Measurements from ENCODE around the gene GPR68.

The GPR68 gene

DNA sequence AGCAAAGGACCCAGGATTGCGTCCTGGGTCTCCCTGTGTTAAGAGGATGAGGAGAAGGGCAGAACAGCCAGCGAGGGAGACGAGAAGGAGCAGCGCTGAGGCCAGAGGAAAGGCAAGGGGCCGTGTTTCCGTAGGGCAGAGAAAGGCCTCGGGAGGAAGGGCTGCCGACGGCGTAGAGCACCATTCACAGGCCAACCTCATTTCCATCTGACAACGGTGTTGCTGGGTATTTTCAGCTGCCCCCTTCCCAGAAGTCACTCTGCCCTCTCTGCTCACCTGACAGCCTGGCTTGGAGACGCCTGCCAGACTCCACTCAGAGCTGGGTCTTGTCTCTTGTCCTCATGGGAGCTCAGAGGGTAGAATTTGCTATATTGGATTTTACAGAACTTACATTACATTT is 51.4 kb downstream of the GPR68 start:
- H3K4me2 ChIP-seq (ENCODE audit: low read length) = no peak overlapping the region
- no peaks in the 10 kb centered on the region for H3F3A ChIP-seq (ENCODE audit: control insufficient read depth, insufficient read depth)
- no peak overlapping the region for H3K4me3 ChIP-seq (ENCODE audit: low read length)
- H3K27me3 ChIP-seq (ENCODE audit: control insufficient read depth, low read length) = no peaks in the 10 kb centered on the region
- H3K9me3 ChIP-seq (ENCODE audit: control insufficient read depth, insufficient read depth, low read length) = no peaks in the 10 kb centered on the region
- H3K79me2 ChIP-seq (ENCODE audit: control insufficient read depth, low read length) = no peaks in the 10 kb centered on the region
- no peaks in the 10 kb centered on the region for H4K20me1 ChIP-seq (ENCODE audit: control insufficient read depth, insufficient read depth, low read depth, low read length)
- H3K36me3 ChIP-seq (ENCODE audit: control insufficient read depth, low read length) = peaks cover 6% of the 10 kb centered on the region; the same call in 1 of the 2 replicates
- no peak overlapping the region for H3K27ac ChIP-seq (ENCODE audit: low read depth, low read length)
- H3K9me2 ChIP-seq (replicated peaks; ENCODE audit: control insufficient read depth, low read length) = no peaks in the 10 kb centered on the region
- TF ChIP-seq, protein P1, sequence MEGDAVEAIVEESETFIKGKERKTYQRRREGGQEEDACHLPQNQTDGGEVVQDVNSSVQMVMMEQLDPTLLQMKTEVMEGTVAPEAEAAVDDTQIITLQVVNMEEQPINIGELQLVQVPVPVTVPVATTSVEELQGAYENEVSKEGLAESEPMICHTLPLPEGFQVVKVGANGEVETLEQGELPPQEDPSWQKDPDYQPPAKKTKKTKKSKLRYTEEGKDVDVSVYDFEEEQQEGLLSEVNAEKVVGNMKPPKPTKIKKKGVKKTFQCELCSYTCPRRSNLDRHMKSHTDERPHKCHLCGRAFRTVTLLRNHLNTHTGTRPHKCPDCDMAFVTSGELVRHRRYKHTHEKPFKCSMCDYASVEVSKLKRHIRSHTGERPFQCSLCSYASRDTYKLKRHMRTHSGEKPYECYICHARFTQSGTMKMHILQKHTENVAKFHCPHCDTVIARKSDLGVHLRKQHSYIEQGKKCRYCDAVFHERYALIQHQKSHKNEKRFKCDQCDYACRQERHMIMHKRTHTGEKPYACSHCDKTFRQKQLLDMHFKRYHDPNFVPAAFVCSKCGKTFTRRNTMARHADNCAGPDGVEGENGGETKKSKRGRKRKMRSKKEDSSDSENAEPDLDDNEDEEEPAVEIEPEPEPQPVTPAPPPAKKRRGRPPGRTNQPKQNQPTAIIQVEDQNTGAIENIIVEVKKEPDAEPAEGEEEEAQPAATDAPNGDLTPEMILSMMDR (IDR thresholded peaks at IDR 0.05; ENCODE audit: low read depth, low read length, poor library complexity, severe bottlenecking) = no peak
- no peak for TF ChIP-seq EZH2phosphoT487 (IDR thresholded peaks at IDR 0.05; ENCODE audit: borderline replicate concordance, low read length)
- H3K4me1 ChIP-seq (ENCODE audit: control insufficient read depth, low read length) = no peaks in the 10 kb centered on the region

DNA sequence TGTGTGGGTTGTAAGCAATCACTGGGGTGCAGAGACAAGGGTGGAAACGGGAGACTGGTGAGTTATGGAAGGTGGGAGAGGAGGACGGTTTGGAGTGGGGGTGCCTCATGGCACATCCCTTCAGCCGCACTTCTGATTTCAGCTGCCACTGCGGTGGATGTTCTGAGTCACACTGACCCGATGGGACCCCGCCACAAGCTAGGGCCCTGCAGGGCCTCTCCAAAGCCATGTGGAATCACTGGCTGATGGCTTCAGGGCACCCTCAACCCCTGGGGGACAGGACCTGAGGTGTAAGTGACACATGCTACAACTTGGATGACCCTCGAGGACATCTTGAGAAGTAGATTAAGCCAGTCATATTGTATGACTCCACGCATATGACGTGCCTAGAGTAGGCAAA is 53.7 kb downstream of the GPR68 start:
- H3K36me3 ChIP-seq (ENCODE audit: control insufficient read depth, low read length) = peaks cover 2% of the 10 kb centered on the region; the same call in 1 of the 2 replicates

DNA sequence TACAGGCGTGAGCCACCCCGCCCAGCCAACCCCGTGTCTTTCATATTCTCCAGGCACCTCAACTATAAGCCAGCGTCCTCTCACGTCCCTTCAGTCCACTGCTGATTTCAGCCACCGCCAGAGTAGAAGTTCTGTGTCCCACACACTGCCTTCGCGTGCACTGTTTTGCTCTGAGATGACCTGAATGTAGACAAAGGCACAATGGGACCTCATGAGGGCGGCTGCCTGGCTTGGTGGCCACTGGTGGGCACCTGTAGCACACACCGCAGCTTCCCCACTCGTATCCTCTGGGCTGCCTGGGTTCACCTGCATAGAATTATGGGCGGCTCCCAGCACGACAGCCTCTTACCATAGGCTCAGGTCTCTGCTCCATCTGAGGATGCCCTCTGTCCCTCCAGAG is 57.2 kb downstream of the GPR68 start:
- H3K36me3 ChIP-seq (ENCODE audit: control insufficient read depth, low read length) = peaks cover 2% of the 10 kb centered on the region; the same call in 1 of the 2 replicates

More for the DNA sequence above, 53.7 kb downstream of the GPR68 start:
- Histone ChIP-seq H4K20me1 (ENCODE audit: control insufficient read depth, insufficient read depth, low read depth, low read length) (no peaks in the 10 kb centered on the region), H3K4me3 (ENCODE audit: low read length) (no peak overlapping the region), H3F3A (ENCODE audit: control insufficient read depth, insufficient read depth) (no peaks in the 10 kb centered on the region), H3K4me1 (ENCODE audit: control insufficient read depth, low read length) (no peaks in the 10 kb centered on the region), H3K27ac (ENCODE audit: low read depth, low read length) (no peak overlapping the region), H3K4me2 (ENCODE audit: low read length) (no peak overlapping the region), H3K79me2 (ENCODE audit: control insufficient read depth, low read length) (no peaks in the 10 kb centered on the region), H3K9me3 (ENCODE audit: control insufficient read depth, insufficient read depth, low read length) (no peaks in the 10 kb centered on the region), H3K9me2 (replicated peaks; ENCODE audit: control insufficient read depth, low read length) (no peaks in the 10 kb centered on the region), H3K27me3 (ENCODE audit: control insufficient read depth, low read length) (no peaks in the 10 kb centered on the region)
- no peak for TF ChIP-seq EZH2phosphoT487 (IDR thresholded peaks at IDR 0.05; ENCODE audit: borderline replicate concordance, low read length)
- TF ChIP-seq, protein P1 (IDR thresholded peaks at IDR 0.05; ENCODE audit: low read depth, low read length, poor library complexity, severe bottlenecking) = no peak

More for the DNA sequence above, 57.2 kb downstream of the GPR68 start:
- no peaks in the 10 kb centered on the region for H3K9me2 ChIP-seq (replicated peaks; ENCODE audit: control insufficient read depth, low read length)
- H3K27me3 ChIP-seq (ENCODE audit: control insufficient read depth, low read length) = no peaks in the 10 kb centered on the region
- H3K4me1 ChIP-seq (ENCODE audit: control insufficient read depth, low read length) = peaks cover 3% of the 10 kb centered on the region; the same call in 1 of the 2 replicates
- H3K9me3 ChIP-seq (ENCODE audit: control insufficient read depth, insufficient read depth, low read length) = no peaks in the 10 kb centered on the region
- H3F3A ChIP-seq (ENCODE audit: control insufficient read depth, insufficient read depth) = no peaks in the 10 kb centered on the region
- no peaks in the 10 kb centered on the region for H3K79me2 ChIP-seq (ENCODE audit: control insufficient read depth, low read length)
- H3K4me2 ChIP-seq (ENCODE audit: low read length) = no peak overlapping the region
- H4K20me1 ChIP-seq (ENCODE audit: control insufficient read depth, insufficient read depth, low read depth, low read length) = no peaks in the 10 kb centered on the region
- no peak overlapping the region for H3K4me3 ChIP-seq (ENCODE audit: low read length)
- no peak overlapping the region for H3K27ac ChIP-seq (ENCODE audit: low read depth, low read length)
- TF ChIP-seq, protein P1 (IDR thresholded peaks at IDR 0.05; ENCODE audit: low read depth, low read length, poor library complexity, severe bottlenecking) = no peak
- no peak for TF ChIP-seq EZH2phosphoT487 (IDR thresholded peaks at IDR 0.05; ENCODE audit: borderline replicate concordance, low read length)
